OCI-LY1 (cell line): ENCODE measurements around the gene TMEM174.
"Not testable (repeated sequence)": the region's sequence is repeated elsewhere in the genome, so short reads cannot be mapped to it uniquely, and the experiment has no call there.

Source experiments
- H2AFZ ChIP-seq: fragments of 200-600 bp; sonication (generic), shearing (Covaris generic); 2 replicates; pipeline ENCODE4 v1.6.0; 2014; ENCODE audit warnings: antibody characterized with exemption, mild to moderate bottlenecking, low read length
- H3F3A ChIP-seq: fragments of 200-600 bp; sonication (generic), shearing (Covaris generic); 2 replicates; pipeline ENCODE4 v1.6.0; 2014; ENCODE audit warnings: mild to moderate bottlenecking, antibody characterized with exemption, low read length, moderate library complexity; ENCODE audit not compliant: insufficient read depth
- H3K27ac ChIP-seq: fragments of 200-600 bp; sonication (generic); 2 replicates; pipeline ENCODE4 v1.5.1; 2014; ENCODE audit warnings: low read length, mixed run types, mild to moderate bottlenecking, low read depth; ENCODE audit not compliant: poor library complexity, severe bottlenecking
- H3K27me3 ChIP-seq: fragments of 200-600 bp; sonication (generic); 2 replicates; pipeline ENCODE4 v1.6.0; 2014; ENCODE audit warnings: antibody characterized with exemption, mild to moderate bottlenecking, low read length, moderate library complexity; ENCODE audit not compliant: insufficient read depth
- H3K36me3 ChIP-seq: fragments of 200-600 bp; sonication (generic); 2 replicates; pipeline ENCODE4 v1.6.1; 2014; ENCODE audit warnings: mild to moderate bottlenecking, antibody characterized with exemption, low read length, moderate library complexity, mixed read lengths; ENCODE audit not compliant: insufficient read depth
- H3K4me1 ChIP-seq: fragments of 200-600 bp; sonication (generic); 2 replicates; pipeline ENCODE4 v1.5.1; 2014; ENCODE audit warnings: mild to moderate bottlenecking, low read length, moderate library complexity; ENCODE audit not compliant: insufficient read depth, severe bottlenecking
- H3K4me2 ChIP-seq: fragments of 200-600 bp; sonication (generic), shearing (Covaris generic); 2 replicates; pipeline ENCODE4 v1.6.1; 2014; ENCODE audit warnings: low read length
- H3K4me3 ChIP-seq: fragments of 200-600 bp; sonication (generic); 2 replicates; pipeline ENCODE4 v1.5.1; 2014; ENCODE audit warnings: low read length, low read depth, mild to moderate bottlenecking, mixed read lengths; ENCODE audit not compliant: poor library complexity, severe bottlenecking
- H3K79me2 ChIP-seq: fragments of 200-600 bp; shearing (Covaris generic); 2 replicates; pipeline ENCODE4 v1.6.1; 2016; ENCODE audit warnings: mixed run types, low read length, mixed read lengths; ENCODE audit not compliant: insufficient read depth
- H3K9ac ChIP-seq: fragments of 200-600 bp; sonication (generic), shearing (Covaris generic); 2 replicates; pipeline ENCODE4 v1.6.1; 2014; ENCODE audit warnings: mild to moderate bottlenecking, low read length, mixed read lengths
- H3K9me2 ChIP-seq: fragments of 200-600 bp; sonication (generic), shearing (Covaris generic); 2 replicates; pipeline ENCODE4 v1.6.1; 2014; ENCODE audit warnings: low read depth, mild to moderate bottlenecking, low read length, mixed read lengths
- H3K9me3 ChIP-seq: fragments of 200-600 bp; shearing (Covaris generic); 2 replicates; pipeline ENCODE4 v1.6.1; 2014; ENCODE audit warnings: low read length, mixed read lengths
- H4K20me1 ChIP-seq: fragments of 200-600 bp; sonication (generic), shearing (Covaris generic); 2 replicates; pipeline ENCODE4 v1.6.0; 2016; ENCODE audit warnings: mild to moderate bottlenecking, low read length; ENCODE audit not compliant: insufficient read depth
- CTCF ChIP-seq: fragments of 200-600 bp; sonication (generic), shearing (Covaris generic); IDR thresholded peaks from 2 replicates; pipeline ENCODE4 v1.5.1; 2017; ENCODE audit warnings: mild to moderate bottlenecking, antibody characterized with exemption, low read length, moderate library complexity, mixed read lengths
- EZH2 ChIP-seq: fragments of 200-600 bp; sonication (generic), shearing (Covaris generic); IDR thresholded peaks from 2 replicates; pipeline ENCODE4 v1.8.0; 2017; ENCODE audit warnings: borderline replicate concordance, mixed run types, mild to moderate bottlenecking, antibody characterized with exemption, low read length, moderate library complexity, mixed read lengths

Gene TMEM174

GRCh38 chr5:73205305-73205704 is 32.3 kb downstream of the TMEM174 start:
- no peak overlapping the region for H3K4me3 ChIP-seq
- no peaks in the 10 kb centered on the region for H3K79me2 ChIP-seq
- H3F3A ChIP-seq: no peaks in the 10 kb centered on the region
- no peaks in the 10 kb centered on the region for H3K4me1 ChIP-seq
- H3K9me3 ChIP-seq: no peaks in the 10 kb centered on the region
- no peak for TF ChIP-seq CTCF
- TF ChIP-seq EZH2: no peak
- H3K9ac ChIP-seq: no peak overlapping the region
- no peaks in the 10 kb centered on the region for H4K20me1 ChIP-seq
- no peak overlapping the region for H3K27ac ChIP-seq
- H3K36me3 ChIP-seq: no peaks in the 10 kb centered on the region
- H3K27me3 ChIP-seq: no peaks in the 10 kb centered on the region
- H2AFZ ChIP-seq: no peak overlapping the region
- no peak overlapping the region for H3K4me2 ChIP-seq
- no peaks in the 10 kb centered on the region for H3K9me2 ChIP-seq

GRCh38 chr5:73207239-73207638 is 34.2 kb downstream of the TMEM174 start:
- H3K4me3 ChIP-seq, H3K27me3 ChIP-seq, H3K9ac ChIP-seq, H3K9me2 ChIP-seq, H2AFZ ChIP-seq, H3K79me2 ChIP-seq, H3K4me2 ChIP-seq, H3K4me1 ChIP-seq, H3K9me3 ChIP-seq, H3F3A ChIP-seq, H4K20me1 ChIP-seq, H3K27ac ChIP-seq, H3K36me3 ChIP-seq: not testable (repeated sequence)

- H3K9me3 ChIP-seq, H3K9me2 ChIP-seq, H3K27me3 ChIP-seq, H3K79me2 ChIP-seq, H3K36me3 ChIP-seq, H2AFZ ChIP-seq, H3F3A ChIP-seq, H3K4me3 ChIP-seq, H3K4me2 ChIP-seq, H3K4me1 ChIP-seq, H3K27ac ChIP-seq, H3K9ac ChIP-seq, H4K20me1 ChIP-seq: not testable (repeated sequence)
These were observed 36.1 kb downstream of the TMEM174 start for GRCh38 chr5:73209075-73209474.

- H4K20me1 ChIP-seq, H2AFZ ChIP-seq, H3K27me3 ChIP-seq, H3K36me3 ChIP-seq, H3K4me3 ChIP-seq, H3K9ac ChIP-seq, H3K79me2 ChIP-seq, H3K27ac ChIP-seq, H3K4me1 ChIP-seq, H3K9me3 ChIP-seq, H3K9me2 ChIP-seq, H3F3A ChIP-seq, H3K4me2 ChIP-seq: not testable (repeated sequence)
These were observed 39.7 kb downstream of the TMEM174 start for GRCh38 chr5:73212693-73213092.

- Histone ChIP-seq H4K20me1 (no peaks in the 10 kb centered on the region), H3K9me3 (no peaks in the 10 kb centered on the region), H3K9me2 (no peaks in the 10 kb centered on the region), H3K4me3 (no peak overlapping the region), H3K4me2 (no peak overlapping the region), H3K4me1 (no peaks in the 10 kb centered on the region), H2AFZ (no peak overlapping the region), H3K79me2 (no peaks in the 10 kb centered on the region), H3F3A (no peaks in the 10 kb centered on the region), H3K9ac (no peak overlapping the region), H3K36me3 (no peaks in the 10 kb centered on the region), H3K27me3 (no peaks in the 10 kb centered on the region), H3K27ac (no peak overlapping the region)
- TF ChIP-seq CTCF (no peak), EZH2 (no peak)
These were observed 40.6 kb downstream of the TMEM174 start for GRCh38 chr5:73213566-73213998.
